ENCODE data around the gene NFE2L3.
"Not testable (repeated sequence)": the region's sequence is repeated elsewhere in the genome, so short reads cannot be mapped to it uniquely, and the experiment has no call there.

Gene NFE2L3

DNA sequence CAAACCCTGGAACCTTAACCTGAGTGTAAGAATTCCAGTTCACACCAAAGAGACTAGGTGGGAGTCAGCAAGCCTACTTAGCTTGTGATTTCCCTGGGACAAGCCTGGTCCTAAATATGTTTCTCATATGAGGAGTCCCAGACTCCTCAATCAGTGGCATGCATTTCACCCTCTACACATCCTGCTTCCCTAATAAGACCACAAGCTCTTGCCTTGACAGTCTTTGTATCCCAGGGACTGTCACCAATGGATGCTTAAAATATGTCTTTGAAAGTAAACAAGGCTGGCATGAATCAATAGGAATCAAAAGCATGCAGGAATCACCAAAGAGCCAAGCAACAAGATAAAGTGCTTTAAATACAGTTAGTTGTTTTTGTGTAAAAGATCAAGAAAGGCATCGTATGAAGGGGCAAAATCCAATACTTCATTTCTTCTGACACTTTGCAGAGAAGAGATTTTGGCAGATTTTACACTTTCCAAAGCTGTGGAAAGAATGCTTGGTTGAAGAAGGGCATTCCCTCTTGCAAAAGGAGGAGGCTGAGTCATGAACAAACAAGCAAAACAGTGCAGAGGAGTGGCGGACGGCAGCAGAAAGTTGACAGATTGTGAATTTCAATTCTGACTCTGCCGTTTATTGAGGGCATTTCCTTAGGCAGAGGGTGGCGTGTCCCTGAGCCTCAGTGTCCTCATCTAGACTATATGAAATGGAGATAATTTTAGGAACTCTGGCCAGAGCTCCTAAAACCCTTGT, 8.5 kb upstream of the NFE2L3 start:
- no peak overlapping the region for H3K27ac ChIP-seq (ENCODE audit: low read length)
- TF ChIP-seq EZH2phosphoT487 (IDR thresholded peaks at IDR 0.05; ENCODE audit: low read depth): no peak
- TF ChIP-seq, protein P1, sequence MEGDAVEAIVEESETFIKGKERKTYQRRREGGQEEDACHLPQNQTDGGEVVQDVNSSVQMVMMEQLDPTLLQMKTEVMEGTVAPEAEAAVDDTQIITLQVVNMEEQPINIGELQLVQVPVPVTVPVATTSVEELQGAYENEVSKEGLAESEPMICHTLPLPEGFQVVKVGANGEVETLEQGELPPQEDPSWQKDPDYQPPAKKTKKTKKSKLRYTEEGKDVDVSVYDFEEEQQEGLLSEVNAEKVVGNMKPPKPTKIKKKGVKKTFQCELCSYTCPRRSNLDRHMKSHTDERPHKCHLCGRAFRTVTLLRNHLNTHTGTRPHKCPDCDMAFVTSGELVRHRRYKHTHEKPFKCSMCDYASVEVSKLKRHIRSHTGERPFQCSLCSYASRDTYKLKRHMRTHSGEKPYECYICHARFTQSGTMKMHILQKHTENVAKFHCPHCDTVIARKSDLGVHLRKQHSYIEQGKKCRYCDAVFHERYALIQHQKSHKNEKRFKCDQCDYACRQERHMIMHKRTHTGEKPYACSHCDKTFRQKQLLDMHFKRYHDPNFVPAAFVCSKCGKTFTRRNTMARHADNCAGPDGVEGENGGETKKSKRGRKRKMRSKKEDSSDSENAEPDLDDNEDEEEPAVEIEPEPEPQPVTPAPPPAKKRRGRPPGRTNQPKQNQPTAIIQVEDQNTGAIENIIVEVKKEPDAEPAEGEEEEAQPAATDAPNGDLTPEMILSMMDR (IDR thresholded peaks at IDR 0.05; ENCODE audit: low read depth, low read length): no peak
- no peaks in the 10 kb centered on the region for H4K20me1 ChIP-seq (ENCODE audit: insufficient read depth, low read length)
- no peaks in the 10 kb centered on the region for H3K36me3 ChIP-seq (replicated peaks; ENCODE audit: low read depth, low read length)
- no peaks in the 10 kb centered on the region for H3K4me1 ChIP-seq (ENCODE audit: low read length)
- H3K4me2 ChIP-seq (ENCODE audit: low read length): no peak overlapping the region
- H2AFZ ChIP-seq (ENCODE audit: low read depth, low read length): no peak overlapping the region
- H3K9ac ChIP-seq (ENCODE audit: low read length): no peak overlapping the region
- H3K27me3 ChIP-seq (ENCODE audit: low read depth, low read length): no peaks in the 10 kb centered on the region
- no peaks in the 10 kb centered on the region for H3K9me3 ChIP-seq (ENCODE audit: insufficient read depth, low read length)
- H3K79me2 ChIP-seq (ENCODE audit: low read length): no peaks in the 10 kb centered on the region
- no peak overlapping the region for H3K4me3 ChIP-seq (ENCODE audit: low read length)

DNA sequence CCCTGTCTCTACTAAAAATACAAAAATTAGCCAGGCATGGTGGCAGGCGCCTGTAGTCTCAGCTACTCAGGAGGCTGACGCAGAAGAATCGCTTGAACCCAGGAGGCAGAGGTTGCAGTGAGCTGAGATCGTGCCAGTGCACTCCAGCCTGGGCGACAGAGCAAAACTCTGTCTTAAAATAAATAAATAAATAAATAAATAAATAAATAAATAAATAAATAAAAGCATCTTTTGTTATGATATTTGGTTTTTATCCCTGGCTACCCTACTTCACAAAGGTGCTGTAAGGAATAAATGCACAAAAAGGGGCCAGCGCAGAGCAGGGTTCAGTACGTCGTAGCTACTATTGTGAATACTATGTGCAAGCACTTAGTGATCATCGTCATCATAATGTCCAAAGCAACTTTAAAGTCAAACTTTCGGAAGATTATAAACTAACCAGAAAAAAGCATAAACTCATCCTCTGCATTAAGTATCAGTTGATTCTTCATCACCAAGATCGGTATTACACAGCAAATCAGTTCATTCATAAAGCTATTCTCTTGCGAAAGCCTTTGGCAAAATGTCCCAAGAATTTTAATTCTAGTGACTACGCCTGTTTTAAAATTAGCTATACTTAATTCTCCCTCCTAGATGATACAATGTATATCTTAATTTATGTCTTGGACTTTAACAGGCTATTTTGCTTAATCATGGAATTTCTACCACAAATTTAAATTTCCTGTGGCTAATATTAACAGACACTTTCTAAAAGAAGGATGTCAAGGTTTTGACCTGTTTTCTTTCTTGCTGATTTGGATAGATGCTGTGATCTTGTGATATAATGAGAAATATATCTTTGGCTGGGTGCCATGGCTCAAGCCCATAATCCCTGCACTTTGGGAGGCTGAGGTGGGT, 7.6 kb upstream of the NFE2L3 start:
- Histone ChIP-seq H3K4me2 (ENCODE audit: low read length) (no peak overlapping the region), H3K79me2 (ENCODE audit: low read length) (no peaks in the 10 kb centered on the region), H3K27ac (ENCODE audit: low read length) (no peak overlapping the region)

DNA sequence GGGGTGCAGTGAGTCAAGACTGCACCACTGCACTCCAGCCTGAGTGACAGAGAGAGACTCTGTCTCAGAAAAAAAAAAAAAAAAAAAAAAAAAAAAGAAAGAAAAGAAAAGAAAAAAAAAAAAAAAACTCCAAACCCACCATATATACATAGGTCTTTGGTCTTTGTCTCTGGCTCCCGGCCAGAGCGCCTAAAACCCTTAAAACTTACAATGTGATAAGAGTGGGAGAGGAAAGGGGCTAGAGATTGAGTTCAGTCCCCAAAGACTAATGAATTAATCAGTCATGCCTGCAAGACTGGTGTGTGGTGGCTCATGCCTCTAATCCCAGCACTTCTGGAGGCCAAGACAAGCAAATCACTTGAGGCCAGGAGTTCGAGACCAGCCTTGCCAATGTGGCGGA, 6.8 kb upstream of the NFE2L3 start:
- Histone ChIP-seq H3K4me2 (ENCODE audit: low read length) (no peak overlapping the region), H2AFZ (ENCODE audit: low read depth, low read length) (no peak overlapping the region), H3K4me3 (ENCODE audit: low read length) (no peak overlapping the region), H3K79me2 (ENCODE audit: low read length) (no peaks in the 10 kb centered on the region), H3K4me1 (ENCODE audit: low read length) (no peaks in the 10 kb centered on the region), H3K36me3 (replicated peaks; ENCODE audit: low read depth, low read length) (no peaks in the 10 kb centered on the region), H3K27ac (ENCODE audit: low read length) (no peak overlapping the region), H3K27me3 (ENCODE audit: low read depth, low read length) (no peaks in the 10 kb centered on the region), H4K20me1 (ENCODE audit: insufficient read depth, low read length) (no peaks in the 10 kb centered on the region), H3K9ac (ENCODE audit: low read length) (no peak overlapping the region), H3K9me3 (ENCODE audit: insufficient read depth, low read length) (no peaks in the 10 kb centered on the region)
- TF ChIP-seq, protein P1 (IDR thresholded peaks at IDR 0.05; ENCODE audit: low read depth, low read length): no peak
- no peak for TF ChIP-seq EZH2phosphoT487 (IDR thresholded peaks at IDR 0.05; ENCODE audit: low read depth)

More for the DNA sequence above, 7.6 kb upstream of the NFE2L3 start:
- no peaks in the 10 kb centered on the region for H3K27me3 ChIP-seq (ENCODE audit: low read depth, low read length)
- no peaks in the 10 kb centered on the region for H4K20me1 ChIP-seq (ENCODE audit: insufficient read depth, low read length)
- no peak overlapping the region for H3K9ac ChIP-seq (ENCODE audit: low read length)
- no peak overlapping the region for H3K4me3 ChIP-seq (ENCODE audit: low read length)
- H3K36me3 ChIP-seq (replicated peaks; ENCODE audit: low read depth, low read length): no peaks in the 10 kb centered on the region
- no peak overlapping the region for H2AFZ ChIP-seq (ENCODE audit: low read depth, low read length)
- no peaks in the 10 kb centered on the region for H3K9me3 ChIP-seq (ENCODE audit: insufficient read depth, low read length)
- H3K4me1 ChIP-seq (ENCODE audit: low read length): no peaks in the 10 kb centered on the region
- TF ChIP-seq EZH2phosphoT487 (IDR thresholded peaks at IDR 0.05; ENCODE audit: low read depth): no peak
- TF ChIP-seq, protein P1 (IDR thresholded peaks at IDR 0.05; ENCODE audit: low read depth, low read length): no peak

DNA sequence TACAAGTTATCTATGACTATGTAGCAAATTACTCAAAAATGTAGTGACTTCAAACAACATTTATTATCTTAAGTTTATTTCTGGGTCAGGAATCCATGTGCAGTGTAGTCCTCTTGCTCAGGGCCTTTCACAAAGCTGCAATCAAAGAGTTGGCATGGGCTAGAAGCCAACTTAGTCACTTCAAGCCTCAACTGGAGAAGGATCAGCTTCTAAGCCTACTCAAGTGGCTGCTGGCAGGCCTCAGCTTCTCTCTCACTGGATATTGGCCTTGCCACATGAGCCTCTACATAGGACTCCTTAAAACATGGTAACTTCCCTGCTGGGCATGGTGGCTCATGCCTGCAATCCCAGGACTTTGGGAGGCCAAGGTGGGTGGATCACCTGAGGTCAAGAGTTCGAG, 5.0 kb upstream of the NFE2L3 start:
- H3K27me3 ChIP-seq (ENCODE audit: low read depth, low read length): no peaks in the 10 kb centered on the region
- TF ChIP-seq, protein P1 (IDR thresholded peaks at IDR 0.05; ENCODE audit: low read depth, low read length): no peak
- TF ChIP-seq EZH2phosphoT487 (IDR thresholded peaks at IDR 0.05; ENCODE audit: low read depth): no peak

DNA sequence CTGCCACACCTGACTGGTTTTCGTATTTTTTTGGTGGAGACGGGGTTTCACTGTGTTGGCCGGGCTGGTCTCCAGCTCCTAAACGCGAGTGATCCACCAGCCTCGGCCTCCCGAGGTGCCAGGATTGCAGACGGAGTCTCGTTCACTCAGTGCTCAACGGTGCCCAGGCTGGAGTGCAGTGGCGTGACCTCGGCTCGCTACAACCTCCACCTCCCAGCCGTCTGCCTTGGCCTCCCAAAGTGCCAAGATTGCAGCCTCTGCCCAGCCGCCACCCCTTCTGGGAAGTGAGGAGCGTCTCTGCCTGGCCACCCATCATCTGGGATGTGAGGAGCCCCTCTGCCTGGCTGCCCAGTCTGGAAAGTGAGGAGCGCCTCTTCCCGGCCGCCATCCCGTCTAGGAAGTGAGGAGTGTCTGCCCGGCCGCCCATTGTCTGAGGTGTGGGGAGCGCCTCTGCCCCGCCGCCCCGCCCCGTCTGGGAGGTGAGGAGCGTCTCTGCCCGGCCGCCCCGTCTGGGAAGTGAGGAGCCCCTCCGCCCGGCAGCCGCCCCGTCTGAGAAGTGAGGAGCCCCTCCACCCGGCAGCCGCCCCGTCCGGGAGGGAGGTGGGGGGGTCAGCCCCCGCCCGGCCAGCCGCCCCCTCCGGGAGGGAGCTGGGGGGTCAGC, 4.2 kb upstream of the NFE2L3 start:
- H3K27me3 ChIP-seq (ENCODE audit: low read depth, low read length); H3K79me2 ChIP-seq (ENCODE audit: low read length); H2AFZ ChIP-seq (ENCODE audit: low read depth, low read length); H3K9ac ChIP-seq (ENCODE audit: low read length); H3K4me1 ChIP-seq (ENCODE audit: low read length); H3K36me3 ChIP-seq (replicated peaks; ENCODE audit: low read depth, low read length); H4K20me1 ChIP-seq (ENCODE audit: insufficient read depth, low read length); H3K4me2 ChIP-seq (ENCODE audit: low read length); H3K4me3 ChIP-seq (ENCODE audit: low read length); H3K9me3 ChIP-seq (ENCODE audit: insufficient read depth, low read length); H3K27ac ChIP-seq (ENCODE audit: low read length): not testable (repeated sequence)

More for the DNA sequence above, 5.0 kb upstream of the NFE2L3 start:
- Histone ChIP-seq H3K79me2 (ENCODE audit: low read length) (no peaks in the 10 kb centered on the region; the same call in 1 of the 2 replicates), H3K27ac (ENCODE audit: low read length) (no peak overlapping the region), H3K9me3 (ENCODE audit: insufficient read depth, low read length) (no peaks in the 10 kb centered on the region), H3K4me2 (ENCODE audit: low read length) (no peak overlapping the region), H3K4me3 (ENCODE audit: low read length) (no peak overlapping the region), H4K20me1 (ENCODE audit: insufficient read depth, low read length) (no peaks in the 10 kb centered on the region), H3K9ac (ENCODE audit: low read length) (no peak overlapping the region), H2AFZ (ENCODE audit: low read depth, low read length) (no peak overlapping the region), H3K36me3 (replicated peaks; ENCODE audit: low read depth, low read length) (no peaks in the 10 kb centered on the region), H3K4me1 (ENCODE audit: low read length) (peaks cover 7% of the 10 kb centered on the region)

Measured in OCI-LY3 (cell line).